ENCODE results near the gene TRAPPC3L. TPM values are rescaled to one million over a fixed set of nuclear protein-coding genes. Genes with fewer than 3 reads are reported as not detected.

Gene TRAPPC3L
- total RNA-seq, 1 donor, result not detected

GRCh38 chr6:116492331-116493067 is 53.0 kb downstream of the TRAPPC3L start:
- no peak overlapping the region for H3K4me3 ChIP-seq (ENCODE audit: low read depth, low read length)
- no peak for DNase-seq (ENCODE audit: low read depth)
- no peak for TF ChIP-seq CTCF (IDR thresholded peaks at IDR 0.05; ENCODE audit: insufficient read depth, low read depth, low read length)

GRCh38 chr6:116491610-116492330 is 53.7 kb downstream of the TRAPPC3L start:
- no peak for TF ChIP-seq CTCF (IDR thresholded peaks at IDR 0.05; ENCODE audit: insufficient read depth, low read depth, low read length)
- DNase-seq (ENCODE audit: low read depth), result no peak
- no peak overlapping the region for H3K4me3 ChIP-seq (ENCODE audit: low read depth, low read length)

DNA sequence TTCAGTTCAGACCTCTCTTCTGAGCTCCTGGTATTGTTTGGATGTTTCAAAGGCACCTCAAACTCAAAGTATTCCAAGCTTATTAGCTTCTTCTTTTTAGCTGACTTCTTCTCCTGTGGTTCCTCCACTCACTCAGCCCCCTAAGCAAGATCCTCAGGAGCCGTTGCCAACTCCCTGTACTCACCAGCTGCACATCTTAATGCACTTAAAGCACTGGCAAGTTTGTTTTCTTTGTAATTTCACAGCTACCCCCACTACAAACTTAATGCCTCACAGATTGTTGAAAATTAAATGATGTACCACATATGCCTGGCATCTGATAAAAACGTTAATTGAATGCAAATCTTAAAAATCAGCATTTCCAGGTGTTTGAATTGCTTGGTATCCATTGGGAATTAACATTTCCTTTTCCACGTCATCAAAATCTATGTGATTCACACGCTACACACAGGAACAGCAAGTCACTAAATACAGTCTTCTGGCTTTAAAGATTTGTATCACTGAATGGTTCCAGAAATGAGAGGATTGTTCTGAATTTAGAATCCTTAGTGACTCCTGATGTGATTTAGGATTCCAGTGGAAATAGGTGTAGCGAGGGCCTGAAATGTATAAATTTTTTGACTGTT is 59.8 kb downstream of the TRAPPC3L start:
- no peak overlapping the region for H3K4me3 ChIP-seq (ENCODE audit: low read depth, low read length)
- no peak for TF ChIP-seq CTCF (IDR thresholded peaks at IDR 0.05; ENCODE audit: insufficient read depth, low read depth, low read length)
- DNase-seq (ENCODE audit: low read depth), result no peak

DNA sequence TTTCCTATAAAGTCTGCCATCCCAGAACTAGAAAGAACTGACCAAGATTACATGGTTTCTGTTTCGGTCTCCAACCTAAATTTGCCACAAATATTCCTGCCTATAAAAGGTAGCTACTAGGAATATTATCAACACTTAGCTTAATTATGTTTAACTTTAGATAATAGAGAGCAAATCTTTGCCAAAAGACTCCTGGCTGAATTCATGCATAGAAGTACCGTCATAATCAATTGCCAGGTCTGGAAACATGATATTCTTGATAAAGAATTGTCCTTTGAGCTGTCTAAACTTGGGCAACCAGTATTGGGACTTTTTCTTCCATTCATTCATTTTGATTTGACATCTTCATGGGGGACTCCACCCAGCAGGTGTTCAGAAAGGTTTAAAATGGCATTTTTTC is 61.9 kb downstream of the TRAPPC3L start:
- TF ChIP-seq CTCF (IDR thresholded peaks at IDR 0.05; ENCODE audit: insufficient read depth, low read depth, low read length), result no peak
- DNase-seq (ENCODE audit: low read depth), result no peak
- H3K4me3 ChIP-seq (ENCODE audit: low read depth, low read length), result no peak overlapping the region

DNA sequence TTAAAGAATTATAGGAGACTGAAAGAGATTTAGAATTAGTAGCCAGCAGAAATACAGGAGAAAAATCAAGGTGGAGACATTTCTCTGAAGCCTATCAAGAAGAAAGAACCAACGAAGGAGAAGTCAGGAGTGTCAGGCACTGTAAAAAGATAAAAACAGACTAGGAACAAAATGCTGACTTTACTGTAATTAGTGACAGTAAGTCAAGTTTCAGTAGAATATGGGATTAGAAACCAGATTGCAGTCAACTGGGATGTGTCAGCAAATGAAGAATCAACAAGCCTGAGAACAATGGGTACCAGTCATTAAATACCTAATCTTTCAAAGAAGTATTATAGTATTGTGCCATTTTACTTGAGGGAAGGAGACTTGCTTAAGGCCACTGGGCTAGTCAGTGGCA is 62.7 kb downstream of the TRAPPC3L start:
- TF ChIP-seq CTCF (IDR thresholded peaks at IDR 0.05; ENCODE audit: insufficient read depth, low read depth, low read length), result no peak
- H3K4me3 ChIP-seq (ENCODE audit: low read depth, low read length), result no peak overlapping the region
- no peak for DNase-seq (ENCODE audit: low read depth)

DNA sequence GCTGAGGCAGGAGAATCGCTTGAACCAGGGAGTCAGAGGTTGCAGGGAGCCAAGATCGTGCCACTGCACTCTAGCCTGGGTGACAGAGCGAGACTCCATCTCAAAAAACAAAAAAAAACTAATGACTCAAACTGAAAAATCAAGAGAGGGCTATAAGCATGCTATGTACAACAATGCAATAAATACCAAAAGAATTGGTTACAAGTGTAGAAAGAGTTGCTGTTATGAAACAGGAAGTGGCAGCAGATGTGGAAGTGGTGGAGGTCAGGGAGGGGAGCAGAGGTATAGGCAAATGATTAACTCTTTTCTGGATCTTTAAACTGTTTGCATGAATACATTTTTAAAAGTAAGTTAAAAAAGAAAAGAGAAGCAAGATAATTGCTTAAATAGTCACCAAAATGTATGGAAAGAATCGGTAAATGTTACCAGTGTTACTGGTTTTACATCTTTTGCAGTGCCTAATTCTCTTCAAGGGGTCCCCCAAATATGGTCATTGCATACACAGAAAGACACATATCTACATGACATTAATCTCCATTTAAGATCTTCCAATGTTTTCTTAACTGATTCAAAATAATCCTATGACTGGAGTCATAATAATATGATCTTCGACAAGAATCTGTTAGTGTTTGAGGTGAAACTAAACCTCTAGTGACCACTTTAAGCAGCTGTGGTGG is 69.3 kb downstream of the TRAPPC3L start:
- H3K4me3 ChIP-seq (ENCODE audit: low read depth, low read length), result no peak overlapping the region
- TF ChIP-seq CTCF (IDR thresholded peaks at IDR 0.05; ENCODE audit: insufficient read depth, low read depth, low read length), result no peak
- DNase-seq (ENCODE audit: low read depth), result peak; percentile 29
